Measurements from ENCODE around the gene SLC34A1.
"Not testable (repeated sequence)": the region's sequence is repeated elsewhere in the genome, so short reads cannot be mapped to it uniquely, and the experiment has no call there.

The SLC34A1 gene

GRCh38 chr5:177414481-177414880 is 30.2 kb downstream of the SLC34A1 start:
- DNase-seq, result no peak

- DNase-seq, result not testable (repeated sequence)
Observed at GRCh38 chr5:177417081-177417480, 32.8 kb downstream of the SLC34A1 start.

DNA sequence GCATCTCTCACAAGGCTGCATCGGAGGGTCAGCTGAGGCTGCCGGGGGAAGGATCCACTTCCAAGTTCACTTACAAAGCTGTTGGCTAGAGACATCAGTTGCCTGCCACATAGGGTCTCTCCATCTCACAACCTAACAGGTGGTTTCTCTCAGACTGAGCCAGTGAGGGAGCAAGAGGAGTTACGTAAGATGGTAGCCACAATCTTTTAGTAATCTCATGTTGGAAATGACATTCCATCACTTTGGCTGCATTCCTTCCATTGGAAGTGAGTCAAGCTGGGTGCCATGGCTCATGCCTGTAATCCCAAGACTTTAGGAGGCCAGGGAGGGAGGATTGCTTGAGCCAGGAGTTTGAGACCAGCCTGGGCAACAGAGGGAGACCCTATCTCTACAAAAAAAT is 34.8 kb downstream of the SLC34A1 start:
- DNase-seq, result no peak

DNA sequence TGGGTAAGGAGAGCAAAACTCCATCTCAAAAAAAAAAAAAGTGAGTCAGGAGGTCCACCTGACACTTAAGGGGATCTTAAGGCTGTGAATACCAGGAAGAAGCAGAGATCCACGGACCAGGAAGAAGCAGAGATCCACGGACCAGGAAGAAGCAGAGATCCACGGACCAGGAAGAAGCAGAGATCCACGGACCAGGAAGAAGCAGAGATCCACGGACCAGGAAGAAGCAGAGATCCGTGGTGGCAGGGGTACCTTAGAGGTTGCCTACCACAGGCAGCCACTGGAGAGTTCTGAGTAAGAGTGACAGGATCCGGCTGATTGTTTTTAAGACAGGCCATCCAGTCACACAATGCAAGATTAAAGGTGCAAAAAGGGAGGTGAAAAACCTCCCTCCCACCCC is 36.2 kb downstream of the SLC34A1 start:
- DNase-seq, result not testable (repeated sequence)

DNA sequence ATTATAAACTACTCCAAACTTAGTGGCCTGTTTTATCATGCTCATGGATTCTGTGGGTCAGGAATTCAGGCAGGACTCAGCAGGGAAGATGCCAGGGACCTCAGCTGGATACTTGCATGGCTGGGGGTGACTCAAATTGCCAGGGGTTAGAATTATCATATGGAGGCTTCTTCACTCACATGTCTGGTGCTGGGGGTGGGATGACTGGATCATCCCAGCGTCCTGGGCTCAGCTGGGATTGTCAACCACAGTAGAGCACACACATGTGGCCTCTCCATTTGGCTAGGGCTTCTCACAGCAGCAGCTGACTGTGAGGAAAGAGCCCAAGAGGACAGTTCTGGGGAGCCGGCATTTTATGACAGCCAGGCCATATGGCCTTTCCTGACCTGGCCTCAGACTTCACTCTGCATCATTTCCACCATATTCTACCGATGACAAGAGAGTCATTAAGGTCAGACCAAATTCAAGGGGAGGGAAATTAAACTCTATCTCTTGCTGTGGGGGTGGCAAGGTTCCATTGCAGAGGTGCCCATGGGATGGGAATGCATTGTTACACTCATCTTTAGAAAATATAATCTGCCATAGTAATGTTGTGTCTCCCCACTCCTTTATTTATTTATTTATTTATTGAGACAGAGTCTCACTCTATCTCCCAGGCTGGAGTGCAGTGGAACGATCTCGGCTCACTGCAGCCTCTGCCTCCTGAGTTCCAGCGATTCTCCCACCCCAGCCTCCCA is 37.0 kb downstream of the SLC34A1 start:
- DNase-seq, result no peak

DNA sequence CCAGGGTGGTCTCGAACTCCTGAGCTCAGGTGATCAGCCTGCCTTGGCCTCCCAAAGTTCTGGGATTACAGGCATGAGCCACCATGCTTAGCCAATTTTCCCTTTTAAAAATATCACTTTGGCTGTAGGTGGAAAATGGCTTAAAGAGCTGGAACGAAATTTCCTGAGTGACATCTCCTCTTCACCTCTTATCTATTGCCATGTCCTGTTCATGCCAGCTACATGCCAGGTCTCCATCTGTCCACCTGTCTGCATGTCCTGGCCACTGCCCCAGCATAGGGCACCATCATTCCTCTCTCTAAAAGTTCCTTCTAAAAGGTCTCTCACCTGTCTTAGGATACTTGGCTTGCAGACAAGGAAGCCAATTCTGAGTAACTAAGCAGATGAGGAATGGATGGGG is 39.4 kb downstream of the SLC34A1 start:
- no peak for DNase-seq

DNA sequence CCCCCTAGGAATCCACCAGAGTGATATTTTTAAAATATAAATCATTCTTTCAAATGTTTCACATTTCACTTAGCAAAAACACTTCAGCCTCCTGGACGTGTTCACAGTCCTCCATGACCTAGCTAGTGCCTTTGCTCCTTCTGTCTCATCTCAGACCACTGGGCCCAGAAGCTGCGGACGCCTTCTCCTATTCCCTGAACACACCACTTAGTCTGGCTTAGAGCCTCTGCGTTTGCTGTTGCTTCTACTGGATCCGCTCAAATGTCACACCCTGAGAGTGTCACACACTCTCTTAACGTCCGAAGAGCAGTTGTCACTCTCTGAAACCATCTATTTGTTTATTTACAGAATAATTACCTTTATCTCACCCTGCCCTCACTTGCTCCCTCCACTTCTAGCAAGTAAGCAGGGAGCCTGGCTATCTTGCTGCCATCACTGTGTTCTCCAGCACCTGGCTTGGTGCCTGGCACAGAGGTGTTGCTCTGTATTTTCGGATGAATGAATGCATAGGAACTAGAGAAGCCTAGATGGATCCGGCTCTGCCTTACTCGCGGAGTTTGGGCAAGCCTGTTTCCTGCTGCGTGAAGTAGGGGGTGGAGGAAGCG is 41.1 kb downstream of the SLC34A1 start:
- no peak for DNase-seq

DNA sequence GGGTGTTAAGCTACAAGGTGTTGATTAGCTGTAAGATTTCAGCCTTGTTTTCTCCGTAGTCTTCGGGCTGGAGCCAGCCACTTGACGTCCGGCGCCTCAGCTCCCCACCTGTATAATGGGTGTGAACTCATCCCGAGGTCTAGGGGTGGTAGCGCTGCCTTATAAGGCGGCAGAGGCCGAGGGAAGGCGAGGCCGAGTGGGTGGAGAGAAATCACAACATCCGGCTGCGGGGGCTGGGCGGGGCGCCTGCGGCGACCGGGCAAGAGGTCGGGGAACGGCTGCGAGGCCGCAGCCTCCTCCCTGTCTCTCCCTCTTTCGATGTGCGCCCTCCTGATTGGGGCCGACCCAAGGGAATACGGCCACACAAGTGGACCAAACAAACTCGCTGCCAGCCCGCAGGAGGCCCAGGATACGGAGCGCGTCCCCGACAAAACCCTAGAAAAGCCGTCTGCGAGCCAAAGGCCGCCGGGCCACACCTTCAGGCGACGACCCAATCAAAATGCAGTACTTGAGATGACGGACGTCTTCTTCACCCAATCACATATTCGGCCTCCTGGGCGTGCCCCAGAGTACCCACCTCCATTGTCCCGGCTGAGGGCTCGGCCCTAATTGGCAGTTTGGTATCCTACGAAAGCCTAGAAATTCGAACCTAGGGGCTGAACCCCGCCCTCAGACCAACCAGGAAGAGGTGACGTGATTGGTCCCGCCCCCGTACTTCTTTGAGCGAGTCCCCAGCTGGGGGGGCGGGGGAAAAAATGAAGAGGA is 41.7 kb downstream of the SLC34A1 start:
- peak; percentile 100 for DNase-seq

- DNase-seq, result peak; percentile 73
Observed at GRCh38 chr5:177426566-177427210, 42.5 kb downstream of the SLC34A1 start, which contains the start of gene GRK6. TSS of gene GRK6 (plus strand) at chr5:177426676. CDS start at chr5:177426846, 170 bp downstream.

GRCh38 chr5:177427211-177427822 is 43.1 kb downstream of the SLC34A1 start:
- peak; percentile 84 for DNase-seq

- peak; percentile 93 for DNase-seq
Observed at GRCh38 chr5:177427919-177428573, 43.8 kb downstream of the SLC34A1 start.

DNA sequence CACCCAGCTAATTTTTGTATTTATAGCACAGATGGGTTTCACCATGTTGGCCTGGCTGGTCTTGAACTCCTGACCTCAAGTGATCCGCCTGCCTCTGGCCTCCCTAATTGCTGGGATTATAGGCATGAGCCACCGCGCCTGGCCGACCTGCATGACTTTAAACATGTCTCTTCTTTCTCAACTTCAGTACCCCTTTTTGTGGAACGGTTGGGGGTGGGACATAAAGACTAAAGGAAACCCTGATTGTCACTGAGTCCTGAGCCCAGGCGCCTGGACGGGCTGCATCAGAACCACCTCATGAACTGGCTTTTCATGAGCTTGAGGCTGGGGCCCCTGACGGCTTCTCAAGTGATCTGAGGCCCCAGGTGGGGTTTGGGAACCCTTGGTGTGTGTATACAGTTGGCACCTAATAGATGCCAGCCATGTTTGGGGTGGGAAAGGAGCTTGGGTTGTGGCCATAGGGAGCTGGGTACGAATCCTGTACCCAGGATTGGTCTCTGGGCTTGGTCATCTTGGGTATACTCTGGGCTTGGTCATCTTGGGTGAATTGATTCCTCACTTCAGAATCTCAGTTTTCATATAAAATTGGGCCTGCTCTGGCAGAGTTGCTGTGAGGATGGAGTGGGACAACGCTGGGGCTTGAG is 44.5 kb downstream of the SLC34A1 start:
- no peak for DNase-seq

- peak; percentile 93 for DNase-seq
Observed at GRCh38 chr5:177429248-177430040, 45.2 kb downstream of the SLC34A1 start.

- no peak for DNase-seq
Observed at GRCh38 chr5:177430140-177430951, 46.1 kb downstream of the SLC34A1 start.

DNA sequence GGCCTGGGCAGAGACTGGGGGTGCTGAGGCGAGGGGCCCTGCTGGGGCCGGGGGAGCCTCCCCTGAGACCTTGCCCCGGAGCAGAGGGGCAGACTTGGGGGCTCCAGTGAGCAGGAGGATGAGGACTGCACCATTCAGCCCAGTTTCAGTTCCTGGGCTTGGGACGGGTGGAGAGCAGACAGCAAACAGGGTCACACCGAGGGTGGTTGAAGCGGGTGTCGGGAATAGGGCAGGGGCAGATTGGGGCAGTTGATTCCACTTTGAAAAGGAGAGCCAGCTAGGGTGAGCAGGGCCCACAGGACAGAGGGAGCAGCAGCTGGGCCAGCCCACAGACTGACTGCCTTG is 46.7 kb downstream of the SLC34A1 start:
- no peak for DNase-seq

DNA sequence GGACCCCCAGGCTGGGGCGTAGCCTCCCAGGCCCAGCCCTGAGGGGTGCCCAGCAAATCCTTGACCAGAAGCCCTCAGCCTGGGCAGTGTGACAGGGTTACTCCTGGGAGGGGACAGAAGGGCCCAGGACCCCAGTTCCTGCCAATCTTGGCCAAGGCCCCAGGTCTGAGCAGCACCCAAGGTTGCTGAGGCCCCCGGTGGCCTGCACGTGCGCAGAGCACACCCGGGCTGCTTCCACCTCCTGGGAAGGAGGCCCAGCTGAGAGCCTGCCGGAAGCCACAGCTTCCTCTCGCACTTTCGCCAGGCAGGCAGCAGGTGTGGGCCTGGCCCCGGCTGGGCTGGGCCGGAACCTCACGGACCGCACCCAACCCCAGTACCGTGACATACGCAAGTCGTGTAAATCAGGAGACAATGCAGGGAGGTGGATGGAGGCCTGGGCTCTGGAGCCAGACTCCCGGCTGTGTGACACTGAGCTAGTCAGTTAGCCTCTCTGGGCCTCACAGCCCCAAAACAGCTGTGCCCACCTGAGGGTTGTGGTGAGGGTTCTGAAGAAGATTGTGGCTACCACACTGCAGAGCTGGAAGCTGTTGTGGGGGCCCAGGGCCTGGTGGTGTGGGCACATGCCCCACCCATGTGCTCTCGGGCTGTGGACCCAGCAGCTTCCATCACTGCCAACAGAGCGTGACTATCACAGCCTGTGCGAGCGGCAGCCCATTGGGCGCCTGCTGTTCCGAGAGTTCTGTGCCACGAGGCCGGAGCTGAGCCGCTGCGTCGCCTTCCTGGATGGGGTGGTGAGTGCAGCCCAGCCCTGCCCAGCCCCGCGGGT is 47.3 kb downstream of the SLC34A1 start:
- peak; percentile 76 for DNase-seq

- no peak for DNase-seq
Observed at GRCh38 chr5:177432143-177432838, 48.1 kb downstream of the SLC34A1 start.

DNA sequence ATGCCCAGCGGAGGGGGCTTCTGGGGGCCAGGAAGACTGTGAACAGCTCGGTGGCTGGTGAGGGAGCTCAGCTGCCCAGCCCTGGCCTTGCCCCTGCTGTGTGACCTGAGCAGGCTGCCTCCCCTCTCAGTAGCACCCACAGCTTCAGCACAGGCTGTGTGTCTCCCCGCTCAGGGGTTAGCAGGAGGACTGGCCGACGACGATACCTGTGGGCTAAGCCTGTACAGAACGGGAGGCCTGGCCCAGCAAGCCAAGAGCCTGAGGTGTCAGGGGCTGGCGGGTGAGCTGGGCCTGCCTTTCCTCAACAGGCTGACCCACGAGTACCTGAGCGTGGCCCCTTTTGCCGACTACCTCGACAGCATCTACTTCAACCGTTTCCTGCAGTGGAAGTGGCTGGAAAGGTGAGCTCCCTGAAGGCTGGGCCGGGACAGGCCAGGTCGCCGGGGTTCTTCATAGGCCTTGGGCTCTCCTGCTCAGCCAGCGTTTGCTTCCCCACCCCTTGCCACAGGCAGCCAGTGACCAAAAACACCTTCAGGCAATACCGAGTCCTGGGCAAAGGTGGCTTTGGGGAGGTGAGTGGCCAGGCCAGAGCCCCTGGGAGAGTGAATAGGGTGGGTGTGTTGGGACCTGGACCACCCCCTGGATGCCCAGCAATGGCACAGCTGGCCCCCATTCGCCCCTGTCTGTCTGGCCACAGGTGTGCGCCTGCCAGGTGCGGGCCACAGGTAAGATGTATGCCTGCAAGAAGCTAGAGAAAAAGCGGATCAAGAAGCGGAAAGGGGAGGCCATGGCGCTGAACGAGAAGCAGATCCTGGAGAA is 48.8 kb downstream of the SLC34A1 start:
- no peak for DNase-seq

All from hematopoietic multipotent progenitor cell treated with erythropoietin and hydrocortisone succinate and interleukin-3 and kit ligand, for 4 days (in vitro differentiated cells).